ENCODE results near the gene CYLD. TPM values are rescaled to one million over a fixed set of nuclear protein-coding genes. Genes with fewer than 3 reads are reported as not detected.

CYLD gene
- total and polyA plus RNA-seq, 10 of the 15 experiments (the other 5 are each of a cell fraction or from before 2014, with no cell fraction given): 19.2 to 106 (median 46.1) TPM

DNA sequence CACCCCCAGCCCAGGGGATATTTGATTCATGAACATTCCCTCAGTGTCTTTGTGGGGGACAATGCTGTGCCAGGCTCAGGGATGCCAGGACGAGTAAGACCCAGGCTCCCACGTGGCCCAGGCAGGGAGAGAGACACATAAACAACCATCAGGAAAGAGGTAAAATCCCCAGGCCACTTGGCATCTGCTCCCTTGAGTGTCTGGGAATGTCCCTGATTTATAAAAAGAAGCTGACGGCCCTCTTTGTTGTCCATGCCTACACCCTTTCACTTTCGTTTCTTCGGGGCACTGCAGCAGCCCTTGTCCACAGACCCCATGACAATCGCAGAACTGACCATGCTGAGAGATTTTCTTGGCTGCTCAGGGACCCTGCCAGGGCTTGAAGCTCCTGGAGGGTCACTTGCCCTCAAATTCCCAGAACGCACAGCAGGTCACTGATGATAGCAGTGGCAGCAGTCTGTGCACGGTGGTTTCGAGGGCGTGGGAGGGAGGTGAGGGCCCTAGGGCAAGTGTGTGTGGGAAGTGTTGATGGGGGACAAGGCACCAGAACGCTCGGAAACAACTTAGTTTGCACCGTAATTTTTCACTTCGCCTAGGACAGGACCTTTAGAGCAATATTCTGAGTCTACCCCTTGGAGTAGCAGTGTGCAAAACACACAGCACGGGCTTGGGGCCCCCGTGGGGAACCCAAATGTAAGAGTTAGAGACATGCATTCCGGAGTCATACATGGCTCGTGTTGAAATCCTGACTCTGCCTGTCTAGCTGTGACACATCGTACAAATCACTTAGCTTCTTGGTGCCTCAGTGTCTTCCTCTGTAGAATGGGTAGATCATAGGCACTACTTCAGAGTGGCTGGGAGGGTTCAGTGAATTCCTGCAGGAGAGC lies 43.8 kb upstream of the CYLD start (continued):
- no peak for TF ChIP-seq ZZZ3 (IDR thresholded peaks at IDR 0.05; ENCODE audit: control insufficient read depth, insufficient read length, low read depth)
- TF ChIP-seq, protein P1, sequence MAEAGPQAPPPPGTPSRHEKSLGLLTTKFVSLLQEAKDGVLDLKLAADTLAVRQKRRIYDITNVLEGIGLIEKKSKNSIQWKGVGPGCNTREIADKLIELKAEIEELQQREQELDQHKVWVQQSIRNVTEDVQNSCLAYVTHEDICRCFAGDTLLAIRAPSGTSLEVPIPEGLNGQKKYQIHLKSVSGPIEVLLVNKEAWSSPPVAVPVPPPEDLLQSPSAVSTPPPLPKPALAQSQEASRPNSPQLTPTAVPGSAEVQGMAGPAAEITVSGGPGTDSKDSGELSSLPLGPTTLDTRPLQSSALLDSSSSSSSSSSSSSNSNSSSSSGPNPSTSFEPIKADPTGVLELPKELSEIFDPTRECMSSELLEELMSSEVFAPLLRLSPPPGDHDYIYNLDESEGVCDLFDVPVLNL (IDR thresholded peaks at IDR 0.05; ENCODE audit: low read depth, low read length): no peak
- peak; percentile 11 to 77; a peak in 3 of 4 replicates for TF ChIP-seq EP300 (IDR thresholded peaks at IDR 0.05; ENCODE audit: borderline replicate concordance in 1 of 2, control insufficient read depth in 1 of 2, low read depth in 2 of 2, low read length in 2 of 2)

DNA sequence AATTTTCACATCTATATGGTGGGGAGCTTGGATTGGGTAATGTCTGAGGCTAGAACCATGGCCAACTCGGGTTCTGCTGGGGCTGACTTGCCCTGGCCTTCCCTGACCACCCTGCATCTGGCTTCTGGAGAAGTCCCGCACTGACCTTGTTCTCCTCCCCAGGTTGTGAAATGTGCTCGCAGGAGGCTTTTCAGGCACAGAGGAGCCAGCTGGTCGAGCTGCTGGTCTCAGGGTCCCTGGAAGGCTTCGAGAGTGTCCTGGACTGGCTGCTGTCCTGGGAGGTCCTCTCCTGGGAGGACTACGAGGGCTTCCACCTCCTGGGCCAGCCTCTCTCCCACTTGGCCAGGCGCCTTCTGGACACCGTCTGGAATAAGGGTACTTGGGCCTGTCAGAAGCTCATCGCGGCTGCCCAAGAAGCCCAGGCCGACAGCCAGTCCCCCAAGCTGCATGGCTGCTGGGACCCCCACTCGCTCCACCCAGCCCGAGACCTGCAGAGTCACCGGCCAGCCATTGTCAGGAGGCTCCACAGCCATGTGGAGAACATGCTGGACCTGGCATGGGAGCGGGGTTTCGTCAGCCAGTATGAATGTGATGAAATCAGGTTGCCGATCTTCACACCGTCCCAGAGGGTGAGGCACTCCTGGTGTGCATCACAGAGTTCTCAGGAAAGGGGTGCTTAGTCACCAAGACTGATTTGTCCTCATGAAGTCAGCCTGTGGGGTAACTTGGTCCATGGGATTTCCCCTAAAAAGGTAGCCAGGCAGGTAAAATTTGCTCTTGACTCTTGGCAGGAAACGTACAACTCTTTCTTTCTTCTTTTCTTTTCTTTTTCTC lies 42.3 kb upstream of the CYLD start:
- H3K9me3 ChIP-seq (replicated peaks; ENCODE audit: control insufficient read depth, insufficient read depth, low read length): peaks cover 8% of the 10 kb centered on the region
- 0 out of 2 replicates have a peak, but pooled peaks have one; percentile 31 for TF ChIP-seq RUNX3 (IDR thresholded peaks at IDR 0.05; ENCODE audit: low read length)
- TF ChIP-seq ZZZ3 (IDR thresholded peaks at IDR 0.05; ENCODE audit: control insufficient read depth, insufficient read length, low read depth): no peak
- TF ChIP-seq MEF2A (IDR thresholded peaks at IDR 0.05; ENCODE audit: insufficient read depth, low read depth, low read length): 0 out of 2 replicates have a peak, but pooled peaks have one; percentile 55
- TF ChIP-seq, protein P2, sequence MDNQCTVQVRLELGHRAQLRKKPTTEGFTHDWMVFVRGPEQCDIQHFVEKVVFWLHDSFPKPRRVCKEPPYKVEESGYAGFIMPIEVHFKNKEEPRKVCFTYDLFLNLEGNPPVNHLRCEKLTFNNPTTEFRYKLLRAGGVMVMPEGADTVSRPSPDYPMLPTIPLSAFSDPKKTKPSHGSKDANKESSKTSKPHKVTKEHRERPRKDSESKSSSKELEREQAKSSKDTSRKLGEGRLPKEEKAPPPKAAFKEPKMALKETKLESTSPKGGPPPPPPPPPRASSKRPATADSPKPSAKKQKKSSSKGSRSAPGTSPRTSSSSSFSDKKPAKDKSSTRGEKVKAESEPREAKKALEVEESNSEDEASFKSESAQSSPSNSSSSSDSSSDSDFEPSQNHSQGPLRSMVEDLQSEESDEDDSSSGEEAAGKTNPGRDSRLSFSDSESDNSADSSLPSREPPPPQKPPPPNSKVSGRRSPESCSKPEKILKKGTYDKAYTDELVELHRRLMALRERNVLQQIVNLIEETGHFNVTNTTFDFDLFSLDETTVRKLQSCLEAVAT (IDR thresholded peaks at IDR 0.05): 0 out of 2 replicates have a peak, but pooled peaks have one; percentile 35
- TF ChIP-seq CBX3 (IDR thresholded peaks at IDR 0.05; ENCODE audit: borderline replicate concordance, low read depth): no peak
- 76% methylated on average over 19 of the region's 19 CpGs for WGBS (ENCODE audit: insufficient coverage, insufficient replicate concordance, low lambda C conversion rate, missing lambda C conversion rate)
- peaks cover 0 to 3% of the 10 kb centered on the region in 2 experiments; a peak in 2 of 4 replicates for H3K36me3 ChIP-seq (ENCODE audit: control insufficient read depth in 2 of 2, insufficient read depth in 2 of 2, low read length in 1 of 2)
- in situ Hi-C loops (cut with MboI) (no loop called here), intact Hi-C loops (cut with micrococcal nuclease; ENCODE audit: unreplicated experiment) (loop anchor here (2.0 to 5.0 kb wide), 2 partner anchors 43 to 422 kb away; partner anchors contain the start of gene CYLD)
- ChIA-PET POLR2A (interaction anchor here (1.0 to 8.3 kb wide), 7 partner anchors 9 to 45 kb away, joined by 3 to 104 read pairs (median 8); partner anchors contain the start of gene CYLD), CTCF (interaction anchor here (1.0 to 9.4 kb wide), 9 partner anchors 17 to 46 kb away, joined by 3 to 86 read pairs (median 9); partner anchors contain the start of gene SNX20), SMC1A (ENCODE audit: uncharacterized antibody, unreplicated experiment) (interaction anchor here (1.0 to 8.3 kb wide), 8 partner anchors 9 to 46 kb away, joined by 3 to 190 read pairs (median 8); partner anchors contain the start of genes CYLD and SNX20), RAD21 (ENCODE audit: unreplicated experiment) (interaction anchor here (0.9 to 9.9 kb wide), 6 partner anchors 9 to 349 kb away, joined by 3 to 121 read pairs (median 32); partner anchors contain the start of genes CYLD and SNX20)
- FAIRE-seq: peak; percentile 77
- BruUV-seq (replicated peaks): no TSS peak
- ATAC-seq: no peak
- H3K4me2 ChIP-seq (ENCODE audit: control insufficient read depth, insufficient read depth): peak overlapping the region; percentile 65
- H3K27ac ChIP-seq (ENCODE audit: control insufficient read depth, insufficient read depth): peak overlapping the region; percentile 67
- no peak overlapping the region for H2AFZ ChIP-seq (ENCODE audit: control insufficient read depth, low read depth, low read length)
- H3K27me3 ChIP-seq (replicated peaks in 1 of 2; ENCODE audit: control insufficient read depth in 2 of 2, insufficient read depth in 2 of 2, low read length in 1 of 2): no peaks in the 10 kb centered on the region
- H3K4me1 ChIP-seq (ENCODE audit: control insufficient read depth, insufficient read depth, low read length): peaks cover 49% of the 10 kb centered on the region
- peaks cover 54% of the 10 kb centered on the region for H3K79me2 ChIP-seq (ENCODE audit: control insufficient read depth, insufficient read depth, low read length)
- DNase-seq (ENCODE audit: low read depth, low spot score): no peak
- no peak overlapping the region for H3K9ac ChIP-seq (ENCODE audit: control insufficient read depth, insufficient read depth, low read length)
- H3K4me3 ChIP-seq: no peak overlapping the region
- H4K20me1 ChIP-seq (ENCODE audit: control insufficient read depth, insufficient read depth): no peaks in the 10 kb centered on the region
